Measurements from ENCODE around the gene ZCCHC24. TPM values are rescaled to one million over a fixed set of nuclear protein-coding genes. Genes with fewer than 3 reads are reported as not detected.
"Not testable (repeated sequence)": the region's sequence is repeated elsewhere in the genome, so short reads cannot be mapped to it uniquely, and the experiment has no call there.

Gene ZCCHC24
- total RNA-seq, 2 experiments from 2014 or later: 0.77 to 1.00 TPM

GRCh38 chr10:79452174-79452611 lies 6.8 kb upstream of the ZCCHC24 start:
- Mint-ChIP-seq H3K27me3 (peaks cover 2% of the 10 kb centered on the region), H3K4me1 (ENCODE audit: low read depth) (no peaks in the 10 kb centered on the region), H3K9me3 (no peaks in the 10 kb centered on the region), H3K27ac (no peak overlapping the region), H3K4me3 (no peak overlapping the region), H3K36me3 (no peaks in the 10 kb centered on the region)
- ChIA-PET POLR2A (no interaction called here), CTCF (interaction anchor here (1.0 kb wide), 1 partner anchor 16 kb away, joined by 3 read pairs; no protein-coding TSS in a partner anchor)
- intact Hi-C loops (cut with micrococcal nuclease): no loop called here
- no peak for DNase-seq

GRCh38 chr10:79451046-79451699 lies 5.7 kb upstream of the ZCCHC24 start:
- Mint-ChIP-seq H3K27ac (no peak overlapping the region), H3K36me3 (no peaks in the 10 kb centered on the region), H3K4me3 (no peak overlapping the region), H3K9me3 (no peaks in the 10 kb centered on the region), H3K27me3 (peaks cover 2% of the 10 kb centered on the region), H3K4me1 (ENCODE audit: low read depth) (peaks cover under 1% of the 10 kb centered on the region)
- DNase-seq: no peak
- ChIA-PET POLR2A (no interaction called here), CTCF (no interaction called here)
- intact Hi-C loops (cut with micrococcal nuclease): no loop called here

GRCh38 chr10:79449181-79450146 lies 4.0 kb upstream of the ZCCHC24 start:
- ChIA-PET POLR2A (no interaction called here), CTCF (interaction anchor here (0.6 kb wide), 1 partner anchor 15 kb away, joined by 3 read pairs; no protein-coding TSS in a partner anchor)
- H3K36me3 Mint-ChIP-seq: no peaks in the 10 kb centered on the region
- H3K4me3 Mint-ChIP-seq: no peak overlapping the region
- no peak for DNase-seq
- H3K9me3 Mint-ChIP-seq: no peaks in the 10 kb centered on the region
- peaks cover 7% of the 10 kb centered on the region for H3K4me1 Mint-ChIP-seq (ENCODE audit: low read depth)
- intact Hi-C loops (cut with micrococcal nuclease): loop anchor here (5.0 to 10.0 kb wide), 2 partner anchors 1147 to 1415 kb away; partner anchors contain the start of gene RPS24
- peaks cover 4% of the 10 kb centered on the region for H3K27me3 Mint-ChIP-seq
- no peak overlapping the region for H3K27ac Mint-ChIP-seq

GRCh38 chr10:79448732-79449049 lies 3.3 kb upstream of the ZCCHC24 start:
- Mint-ChIP-seq H3K27me3 (peaks cover 4% of the 10 kb centered on the region), H3K9me3 (no peaks in the 10 kb centered on the region), H3K4me1 (ENCODE audit: low read depth) (peaks cover 15% of the 10 kb centered on the region), H3K4me3 (no peak overlapping the region), H3K27ac (no peak overlapping the region), H3K36me3 (no peaks in the 10 kb centered on the region)
- ChIA-PET POLR2A (no interaction called here), CTCF (interaction anchor here (0.6 kb wide), 1 partner anchor 14 kb away, joined by 3 read pairs; no protein-coding TSS in a partner anchor)
- no peak for DNase-seq
- intact Hi-C loops (cut with micrococcal nuclease): loop anchor here (5.0 to 10.0 kb wide), 2 partner anchors 1146 to 1414 kb away; partner anchors contain the start of gene RPS24

- H3K4me3 Mint-ChIP-seq: no peak overlapping the region
- peaks cover 18% of the 10 kb centered on the region for H3K4me1 Mint-ChIP-seq (ENCODE audit: low read depth)
- peaks cover 6% of the 10 kb centered on the region for H3K27me3 Mint-ChIP-seq
- no peak for DNase-seq
- intact Hi-C loops (cut with micrococcal nuclease): loop anchor here (5.0 to 10.0 kb wide), 2 partner anchors 1146 to 1413 kb away; partner anchors contain the start of gene RPS24
- no peaks in the 10 kb centered on the region for H3K36me3 Mint-ChIP-seq
- CTCF ChIA-PET: interaction anchor here (0.6 kb wide), 1 partner anchor 14 kb away, joined by 3 read pairs; no protein-coding TSS in a partner anchor
- no peak overlapping the region for H3K27ac Mint-ChIP-seq
- POLR2A ChIA-PET: no interaction called here
- no peaks in the 10 kb centered on the region for H3K9me3 Mint-ChIP-seq
Observed at GRCh38 chr10:79447911-79448731, 2.7 kb upstream of the ZCCHC24 start.

- DNase-seq, H3K9me3 Mint-ChIP-seq, CTCF ChIA-PET, H3K36me3 Mint-ChIP-seq, POLR2A ChIA-PET, H3K4me3 Mint-ChIP-seq, H3K27me3 Mint-ChIP-seq, H3K27ac Mint-ChIP-seq: not testable (repeated sequence)
- peaks cover 18% of the 10 kb centered on the region for H3K4me1 Mint-ChIP-seq (ENCODE audit: low read depth)
- intact Hi-C loops (cut with micrococcal nuclease): loop anchor here (5.0 to 10.0 kb wide), 2 partner anchors 1145 to 1412 kb away; partner anchors contain the start of gene RPS24
Observed at GRCh38 chr10:79447249-79447648, 1.8 kb upstream of the ZCCHC24 start.

- Mint-ChIP-seq H3K27me3 (peaks cover 6% of the 10 kb centered on the region), H3K36me3 (no peaks in the 10 kb centered on the region), H3K4me3 (no peak overlapping the region), H3K27ac (no peak overlapping the region), H3K4me1 (ENCODE audit: low read depth) (peaks cover 18% of the 10 kb centered on the region), H3K9me3 (no peaks in the 10 kb centered on the region)
- intact Hi-C loops (cut with micrococcal nuclease): loop anchor here (5.0 to 10.0 kb wide), 2 partner anchors 1144 to 1412 kb away; partner anchors contain the start of gene RPS24
- POLR2A ChIA-PET: no interaction called here
- CTCF ChIA-PET: no interaction called here
- DNase-seq: no peak
Observed at GRCh38 chr10:79446758-79447084, 1.3 kb upstream of the ZCCHC24 start.

- peak; percentile 15 for DNase-seq
- Mint-ChIP-seq H3K27ac (peak overlapping the region; percentile 26), H3K4me3 (peak overlapping the region; percentile 67), H3K27me3 (peaks cover 6% of the 10 kb centered on the region), H3K36me3 (no peaks in the 10 kb centered on the region), H3K9me3 (no peaks in the 10 kb centered on the region), H3K4me1 (ENCODE audit: low read depth) (peaks cover 18% of the 10 kb centered on the region)
- POLR2A ChIA-PET: interaction anchor here (2.5 kb wide), 1 partner anchor 11 kb away, joined by 11 read pairs; no protein-coding TSS in a partner anchor
- intact Hi-C loops (cut with micrococcal nuclease): loop anchor here (1.0 to 10.0 kb wide), 8 partner anchors 12 to 1411 kb away; partner anchors contain the start of genes ANXA11, RPS24 and TMEM254
- CTCF ChIA-PET: interaction anchor here (0.9 to 1.8 kb wide), 2 partner anchors 22 to 72 kb away, joined by 3 to 14 read pairs; no protein-coding TSS in a partner anchor
Observed at GRCh38 chr10:79445977-79446757, 743 bp upstream of the ZCCHC24 start.

- CTCF ChIA-PET: interaction anchor here (0.9 to 1.8 kb wide), 4 partner anchors 10 to 75 kb away, joined by 3 to 14 read pairs (median 3); no protein-coding TSS in a partner anchor
- H3K9me3 Mint-ChIP-seq: no peaks in the 10 kb centered on the region
- H3K4me3 Mint-ChIP-seq: peak overlapping the region; percentile 70
- H3K27ac Mint-ChIP-seq: no peak overlapping the region
- peaks cover 18% of the 10 kb centered on the region for H3K4me1 Mint-ChIP-seq (ENCODE audit: low read depth)
- POLR2A ChIA-PET: interaction anchor here (1.1 to 2.5 kb wide), 2 partner anchors 10 to 18 kb away, joined by 3 to 11 read pairs; no protein-coding TSS in a partner anchor
- intact Hi-C loops (cut with micrococcal nuclease): loop anchor here (1.0 to 10.0 kb wide), 8 partner anchors 10 to 1410 kb away; partner anchors contain the start of genes ANXA11, RPS24 and TMEM254
- H3K36me3 Mint-ChIP-seq: no peaks in the 10 kb centered on the region
- DNase-seq: peak; percentile 64
- H3K27me3 Mint-ChIP-seq: peaks cover 6% of the 10 kb centered on the region
Observed at GRCh38 chr10:79444199-79445119, 965 bp downstream of the ZCCHC24 start.
